Colonic mucosa (tissue), 4 donors: ENCODE results near the gene SUMO3. TPM values are rescaled to one million over a fixed set of nuclear protein-coding genes. Genes with fewer than 3 reads are reported as not detected.

Experiments
- DNase-seq: peaks from one replicate; pipeline ENCODE4 v3.0.0-alpha.2; 2020
- H3K27ac ChIP-seq: fragments of 200-600 bp; one replicate; pipeline ENCODE4 v1.8.0; 2021
- H3K27me3 ChIP-seq: fragments of 200-600 bp; one replicate; pipeline ENCODE4 v1.8.0; 2021
- H3K36me3 ChIP-seq: fragments of 200-600 bp; one replicate; pipeline ENCODE4 v1.8.0; 2021
- H3K4me1 ChIP-seq: fragments of 200-600 bp; one replicate; pipeline ENCODE4 v1.8.0; 2021; ENCODE audit warnings: mild to moderate bottlenecking
- H3K4me3 ChIP-seq: fragments of 200-600 bp; one replicate; pipeline ENCODE4 v1.8.0; 2021
- H3K9ac ChIP-seq, 2 donors: one replicate each; pipeline ENCODE4 v1.7.0; 2013; ENCODE audit warnings: control low read depth in 2 of 2, low read depth in 2 of 2, low read length in 2 of 2
- H3K9me3 ChIP-seq: fragments of 200-600 bp; one replicate; pipeline ENCODE4 v1.8.0; 2021
- CTCF ChIP-seq: fragments of 200-600 bp; IDR thresholded peaks from one replicate; pipeline ENCODE4 v1.8.0; 2022; ENCODE audit warnings: antibody characterized with exemption, mild to moderate bottlenecking
- intact Hi-C: fragments of 100-400 bp; cut with DNase I; formaldehyde crosslinking; loops from one replicate; pipeline ENCODE4 v1.14.1; 2022
- total RNA-seq, 2 donors: library from RNA; stranded (reverse); fragmentation: NEBNext Ultra II Directional in 1 of 2; extraction: Animal tissue kit (Norgen Biotek cat#: 25700) in 1 of 2; gene quantifications; one replicate each; pipeline ENCODE4 v1.2.1, GENCODE V29; 2021
- donor health status: healthy.
- donor health status: DM: no; HTN: no; CAD: no.
- donor health status: DM: no; HTN: no; CAD: no.

The SUMO3 gene
- total RNA-seq, 2 donors from 2014 or later = 81.3 to 82.8 TPM

GRCh38 chr21:44799646-44800045, 18.2 kb downstream of the SUMO3 start:
- Histone ChIP-seq H3K4me3 (no peak overlapping the region), H3K9ac (no peak overlapping the region), H3K9me3 (no peaks in the 10 kb centered on the region), H3K27me3 (no peaks in the 10 kb centered on the region), H3K36me3 (no peaks in the 10 kb centered on the region), H3K27ac (no peak overlapping the region), H3K4me1 (peaks cover 10% of the 10 kb centered on the region)
- no peak for DNase-seq
- TF ChIP-seq CTCF = no peak
- intact Hi-C loops = loop anchor here (5.0 to 10.0 kb wide), 3 partner anchors 68 to 455 kb away; no protein-coding TSS in a partner anchor

GRCh38 chr21:44797775-44798174, 20.1 kb downstream of the SUMO3 start:
- intact Hi-C loops = no loop called here
- no peak overlapping the region for H3K4me3 ChIP-seq
- peaks cover 10% of the 10 kb centered on the region for H3K4me1 ChIP-seq
- no peaks in the 10 kb centered on the region for H3K9me3 ChIP-seq
- no peak for DNase-seq
- H3K9ac ChIP-seq = no peak overlapping the region
- no peak for TF ChIP-seq CTCF
- no peaks in the 10 kb centered on the region for H3K36me3 ChIP-seq
- no peak overlapping the region for H3K27ac ChIP-seq
- H3K27me3 ChIP-seq = no peaks in the 10 kb centered on the region

- no peaks in the 10 kb centered on the region for H3K36me3 ChIP-seq
- no peak for DNase-seq
- no peak for TF ChIP-seq CTCF
- H3K4me3 ChIP-seq = no peak overlapping the region
- H3K27ac ChIP-seq = no peak overlapping the region
- intact Hi-C loops = no loop called here
- no peaks in the 10 kb centered on the region for H3K27me3 ChIP-seq
- H3K9ac ChIP-seq = no peak overlapping the region
- H3K9me3 ChIP-seq = no peaks in the 10 kb centered on the region
- H3K4me1 ChIP-seq = peaks cover 1% of the 10 kb centered on the region
Observed at GRCh38 chr21:44795342-44795741, 22.5 kb downstream of the SUMO3 start.

GRCh38 chr21:44793592-44794374, 24.1 kb downstream of the SUMO3 start:
- no peak for TF ChIP-seq CTCF
- no peak overlapping the region for H3K27ac ChIP-seq
- H3K36me3 ChIP-seq = no peaks in the 10 kb centered on the region
- no peak overlapping the region for H3K4me3 ChIP-seq
- no peaks in the 10 kb centered on the region for H3K4me1 ChIP-seq
- intact Hi-C loops = loop anchor here (5.0 kb wide), 1 partner anchor 286 kb away; no protein-coding TSS in a partner anchor
- DNase-seq = no peak
- no peaks in the 10 kb centered on the region for H3K9me3 ChIP-seq
- no peak overlapping the region for H3K9ac ChIP-seq
- no peaks in the 10 kb centered on the region for H3K27me3 ChIP-seq

DNA sequence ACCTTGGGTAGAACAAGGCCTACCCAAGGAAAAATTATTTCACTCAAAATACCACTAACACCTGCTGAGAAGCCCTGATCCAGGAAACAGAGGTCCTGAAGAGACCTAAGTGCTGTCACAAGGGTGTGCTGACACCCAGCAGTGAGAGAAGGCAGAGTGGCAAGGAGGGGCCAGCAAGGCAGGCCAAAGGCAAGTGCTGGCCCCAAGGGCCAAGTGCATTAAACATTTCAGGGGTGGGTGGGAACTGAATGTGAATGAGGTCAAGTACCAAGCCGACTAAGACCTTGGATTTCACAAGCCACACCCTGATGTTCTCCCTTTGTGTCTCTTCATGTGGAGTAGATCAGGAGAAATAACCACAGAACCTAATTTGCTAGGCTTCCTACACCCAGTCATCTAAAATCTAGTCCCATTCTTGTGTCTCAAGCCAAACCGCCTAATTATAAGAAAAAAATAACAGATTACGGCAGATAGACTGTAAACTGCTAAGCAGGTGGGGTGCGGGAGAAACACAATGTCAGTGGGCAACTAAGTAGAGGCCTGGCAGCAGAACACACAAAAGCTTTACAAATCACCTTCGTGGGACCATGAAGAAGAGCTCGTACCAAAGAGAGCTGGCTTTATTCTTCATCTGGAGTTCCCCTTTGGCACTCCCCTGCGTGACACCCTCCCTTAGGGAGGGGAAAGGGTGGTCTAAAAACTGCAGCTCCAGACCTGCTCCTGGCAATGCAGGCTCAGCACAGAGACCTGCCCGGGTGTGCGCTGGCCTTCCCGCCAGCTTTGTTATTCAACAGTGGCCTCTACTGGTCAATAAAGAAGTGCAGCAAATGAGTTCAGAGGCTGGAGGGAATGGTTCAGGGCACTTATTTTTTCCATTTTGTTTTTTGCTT, 24.9 kb downstream of the SUMO3 start:
- peak; percentile 54 for DNase-seq
- Histone ChIP-seq H3K4me1 (no peaks in the 10 kb centered on the region), H3K27ac (no peak overlapping the region), H3K9ac (no peak overlapping the region), H3K36me3 (no peaks in the 10 kb centered on the region), H3K4me3 (no peak overlapping the region), H3K27me3 (no peaks in the 10 kb centered on the region), H3K9me3 (no peaks in the 10 kb centered on the region)
- intact Hi-C loops = loop anchor here (5.0 kb wide), 1 partner anchor 286 kb away; no protein-coding TSS in a partner anchor
- peak; percentile 64 for TF ChIP-seq CTCF
